ENCODE measurements around the gene OR7D4.
A peak's percentile ranks its signal among the peaks of the same experiment; 100 is the strongest.
"Not testable (repeated sequence)": the region's sequence is repeated elsewhere in the genome, so short reads cannot be mapped to it uniquely, and the experiment has no call there.

OR7D4 gene

DNA sequence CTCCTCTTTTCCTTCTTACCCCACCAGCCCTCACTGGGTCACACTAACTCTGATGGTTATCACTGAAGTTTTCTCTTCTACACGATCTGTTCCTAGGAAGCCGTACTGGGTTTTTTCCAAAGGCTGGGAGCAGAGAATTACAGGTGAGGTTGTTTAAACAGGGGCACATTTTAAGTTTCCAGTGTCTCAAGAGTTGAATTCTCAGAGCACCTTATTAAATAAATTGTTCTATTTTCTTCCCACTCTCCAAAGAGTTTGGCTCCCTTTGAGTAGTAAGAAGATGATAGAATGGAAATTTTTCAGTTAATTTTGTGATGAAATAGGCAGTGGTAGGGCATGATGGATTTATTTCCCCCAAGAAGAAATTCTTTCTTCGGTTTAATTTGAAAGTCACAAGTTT is at the start of gene OR7D4:
OR7D4 (minus strand) TSS at position 101 of the 400 bp plus-strand sequence. CDS start 4,752 bp downstream, outside the sequence.
- no peak for DNase-seq

DNA sequence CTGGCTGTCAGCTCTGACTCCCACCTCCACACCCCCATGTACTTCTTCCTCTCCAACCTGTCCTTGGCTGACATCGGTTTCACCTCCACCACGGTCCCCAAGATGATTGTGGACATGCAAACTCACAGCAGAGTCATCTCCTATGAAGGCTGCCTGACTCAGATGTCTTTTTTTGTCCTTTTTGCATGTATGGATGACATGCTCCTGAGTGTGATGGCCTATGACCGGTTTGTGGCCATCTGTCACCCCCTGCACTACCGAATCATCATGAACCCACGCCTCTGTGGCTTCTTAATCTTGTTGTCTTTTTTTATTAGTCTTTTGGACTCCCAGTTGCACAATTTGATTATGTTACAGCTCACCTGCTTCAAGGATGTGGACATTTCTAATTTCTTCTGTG is 31.8 kb upstream of the OR7D4 start:
- no peak for DNase-seq

DNA sequence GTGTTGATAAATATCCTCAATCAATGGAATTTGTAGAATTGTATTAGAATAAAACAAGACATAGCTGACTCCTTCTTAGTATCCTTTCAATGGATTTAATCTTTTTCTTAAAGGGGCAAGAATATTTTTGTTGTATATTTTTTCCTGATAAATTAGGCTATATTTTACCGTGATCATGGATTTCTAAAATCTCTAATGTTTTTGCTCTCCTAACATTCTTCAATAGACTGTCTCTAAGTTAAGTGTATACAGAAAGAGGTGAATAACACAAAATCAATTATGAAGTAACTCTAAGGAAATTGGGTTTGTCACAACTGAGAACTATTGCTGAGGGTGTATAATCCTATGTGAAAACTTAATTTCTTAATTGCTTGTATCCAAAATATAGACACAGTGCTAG is 31.2 kb upstream of the OR7D4 start, which contains the start of gene OR7E24:
OR7E24 (plus strand) TSS at position 301 of the 400 bp plus-strand sequence. CDS start 114 bp downstream, outside the sequence.
- DNase-seq, result no peak

DNA sequence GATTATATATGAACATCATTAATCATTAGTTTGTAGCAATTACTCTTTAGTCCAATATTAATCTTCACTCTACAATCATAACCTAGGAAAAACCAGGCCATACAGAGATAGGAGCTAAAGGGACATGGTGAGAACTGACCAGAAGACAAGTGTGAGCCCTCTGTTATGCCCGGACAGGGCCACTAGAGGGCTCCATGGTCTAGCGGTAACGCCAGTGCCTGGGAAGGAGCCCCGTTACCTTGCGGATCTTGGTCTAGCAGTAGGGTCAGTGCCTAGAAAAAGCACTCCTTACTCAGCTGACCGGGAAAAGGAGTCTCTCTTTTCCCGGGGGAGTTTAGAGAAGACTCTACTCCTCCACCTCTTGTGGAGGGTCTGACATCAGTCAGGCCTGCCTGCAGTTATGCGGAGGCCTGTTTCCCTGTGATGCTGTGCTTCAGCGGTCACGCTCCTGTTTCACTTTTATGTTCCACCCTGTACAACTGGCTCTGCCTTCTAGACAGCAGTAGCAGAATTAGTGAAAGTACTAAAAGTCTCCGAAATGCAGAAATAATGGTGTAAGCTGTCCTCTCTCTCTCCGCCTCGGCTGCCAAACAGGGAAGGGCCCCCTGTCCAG is 13.8 kb downstream of the OR7D4 start:
- DNase-seq, result peak; percentile 68

DNA sequence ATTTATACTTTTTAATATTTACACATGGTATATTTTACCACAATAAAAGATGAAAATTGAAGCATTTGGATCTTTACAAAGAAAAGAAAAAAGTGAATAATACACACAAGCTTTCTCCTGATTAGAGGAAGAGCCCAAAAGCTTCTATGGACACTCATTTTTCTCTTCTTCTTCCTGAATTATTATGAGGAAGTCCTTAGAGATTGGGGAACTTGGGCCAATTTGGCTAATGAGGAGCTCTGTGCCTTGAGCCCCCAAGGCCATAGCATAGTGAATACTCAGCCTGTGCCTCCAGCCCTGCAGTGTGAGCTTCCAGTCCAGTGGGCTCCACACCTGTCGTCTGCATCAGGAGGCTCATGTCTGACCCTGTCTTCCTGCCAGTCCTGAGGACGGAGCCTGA is 21.3 kb downstream of the OR7D4 start:
- DNase-seq, result not testable (repeated sequence)

GRCh38 chr19:9189535-9189934 is 29.9 kb downstream of the OR7D4 start:
- DNase-seq, result no peak

- DNase-seq, result no peak
These were observed 32.2 kb downstream of the OR7D4 start for GRCh38 chr19:9187191-9187590.

DNA sequence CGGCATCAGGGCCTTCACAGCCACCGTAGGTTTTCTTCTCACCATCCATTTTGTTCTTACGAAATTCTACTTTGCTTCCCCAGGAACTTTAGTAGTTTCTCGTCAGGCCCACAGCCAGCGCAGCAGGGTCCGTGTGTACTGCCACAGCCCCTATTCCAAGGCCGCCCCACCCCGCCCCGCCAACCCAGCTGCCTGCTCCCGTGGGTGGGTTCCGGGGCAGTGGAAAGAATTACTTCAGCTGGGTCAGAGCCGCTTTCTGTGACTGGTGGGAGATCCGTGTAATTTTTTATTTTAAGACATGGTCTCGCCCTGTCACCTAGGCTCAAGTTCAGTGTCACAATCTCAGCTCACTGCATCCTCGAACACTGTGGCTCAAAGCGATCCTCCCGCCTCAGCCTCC is 36.4 kb downstream of the OR7D4 start:
- no peak for DNase-seq

DNA sequence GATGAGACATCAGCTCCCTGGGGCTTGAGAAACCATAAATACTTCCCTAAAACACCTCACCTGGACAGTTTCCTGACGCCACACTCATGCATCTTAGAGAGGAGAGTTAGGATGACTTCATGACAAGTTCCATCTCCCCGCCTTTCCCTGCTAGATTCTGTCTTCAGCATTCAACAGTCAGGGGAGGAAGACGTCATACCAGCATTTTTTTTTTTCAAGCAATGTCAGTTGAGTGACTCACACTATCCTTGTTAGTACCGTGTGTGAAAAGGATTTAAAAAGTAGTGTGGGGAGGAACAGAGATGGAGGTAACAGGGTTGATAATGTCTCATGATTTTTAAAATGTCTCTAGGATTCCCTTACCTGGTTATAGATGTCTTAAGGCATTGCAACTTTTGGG is 40.5 kb downstream of the OR7D4 start, which contains the start of gene OR7D2:
OR7D2 (plus strand) TSS at position 79 of the 400 bp plus-strand sequence. CDS start 6,803 bp downstream, outside the sequence.
- DNase-seq, result no peak

- no peak for DNase-seq
These were observed 44.1 kb downstream of the OR7D4 start for GRCh38 chr19:9175326-9175725.

DNA sequence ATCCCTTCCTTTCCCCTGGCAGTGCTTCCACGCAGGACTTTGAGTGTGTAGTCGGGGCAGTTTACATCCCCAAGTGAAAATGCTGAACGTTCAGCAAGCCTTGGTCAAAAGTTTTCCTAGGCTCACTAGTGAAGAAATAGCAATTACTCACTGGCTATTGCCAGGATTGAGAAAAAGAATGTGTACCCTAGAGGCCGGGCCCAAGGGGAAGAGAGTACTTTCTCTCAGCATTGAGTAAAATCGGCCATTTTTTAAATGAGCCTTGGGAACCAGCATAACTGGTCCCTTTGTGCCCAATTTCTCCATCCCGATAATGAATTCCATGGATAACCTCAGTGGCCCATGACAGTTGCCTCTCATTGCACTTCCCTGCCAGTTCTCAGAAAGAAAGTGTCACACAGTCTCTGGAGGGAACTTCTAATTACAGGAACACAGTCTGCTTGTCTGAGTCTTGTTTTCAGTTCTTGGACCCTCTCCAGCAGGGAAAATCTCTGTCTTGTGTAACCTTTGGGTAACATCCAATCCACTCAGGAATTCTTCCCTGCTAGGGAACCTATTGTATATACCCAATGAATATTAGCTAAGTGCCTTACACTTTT is 47.9 kb downstream of the OR7D4 start:
- no peak for DNase-seq

- no peak for DNase-seq
These were observed 52.5 kb downstream of the OR7D4 start for GRCh38 chr19:9166846-9167245.

DNA sequence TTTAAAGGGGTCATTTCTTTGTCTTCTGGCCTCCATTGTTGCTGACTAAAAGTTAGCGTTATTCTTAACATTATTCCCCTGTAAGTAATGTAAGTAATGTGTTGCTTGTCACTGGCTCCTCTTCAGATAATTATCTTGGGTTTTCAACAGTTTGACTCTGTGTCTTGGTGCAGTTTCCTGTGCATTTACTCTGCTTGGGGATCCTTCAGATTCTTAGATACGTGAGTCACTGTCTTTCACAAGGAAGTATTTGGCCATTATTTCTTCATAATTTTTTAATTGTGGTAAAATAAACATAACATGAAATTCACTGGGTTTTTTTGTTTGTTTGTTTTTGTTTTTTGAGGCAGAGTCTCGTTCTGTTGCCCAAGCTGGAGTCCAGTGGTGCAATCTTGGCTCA is 54.1 kb downstream of the OR7D4 start:
- no peak for DNase-seq

DNA sequence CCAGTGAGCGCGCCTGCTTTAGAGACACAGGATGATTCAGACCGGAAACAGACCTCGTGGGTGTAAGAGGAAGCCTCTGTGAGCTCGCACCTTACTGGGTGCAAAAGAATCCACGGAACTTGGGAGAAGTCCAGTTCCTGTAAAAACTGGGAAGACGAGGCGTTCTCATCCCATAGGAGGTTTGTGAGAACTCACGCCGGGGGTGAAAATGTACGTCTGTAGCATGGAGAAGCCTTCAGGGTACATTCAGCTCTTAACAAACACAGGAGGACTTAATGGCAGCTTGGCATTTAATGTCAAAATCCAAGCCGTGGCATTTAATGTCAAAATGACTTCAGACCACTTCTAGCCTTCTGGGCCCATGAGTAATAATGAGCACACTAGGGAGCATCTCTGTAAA is 58.0 kb downstream of the OR7D4 start:
- no peak for DNase-seq

All from NCI-H345 (cell line).